H7 (cell line): ENCODE results near the gene AKT2. TPM values are rescaled to one million over a fixed set of nuclear protein-coding genes. Genes with fewer than 3 reads are reported as not detected.
"Not testable (repeated sequence)": the region's sequence is repeated elsewhere in the genome, so short reads cannot be mapped to it uniquely, and the experiment has no call there.

Experiments
- DNase-seq: peaks from one replicate; pipeline ENCODE4 v3.0.0; 2012
- H3K27me3 ChIP-seq: 2 replicates; pipeline ENCODE4 v1.6.0; 2011; ENCODE audit warnings: mild to moderate bottlenecking, low read length; ENCODE audit not compliant: control insufficient read depth, insufficient read depth
- H3K36me3 ChIP-seq: replicated peaks from 2 replicates; pipeline ENCODE4 v1.5.1; 2011; ENCODE audit warnings: low read length; ENCODE audit not compliant: control insufficient read depth, insufficient read depth
- H3K4me3 ChIP-seq: 2 replicates; pipeline ENCODE4 v1.5.1; 2011; ENCODE audit warnings: low read depth, mild to moderate bottlenecking, control low read depth, low read length, moderate library complexity; ENCODE audit not compliant: insufficient read depth
- total RNA-seq: library from RNA; depleted of rRNA; stranded (reverse); fragments of >200 nt; shearing (Covaris generic); gene quantifications from 2 replicates; pipeline ENCODE4 v1.2.3, GENCODE V29; 2014

AKT2 gene
- total RNA-seq, 1 experiment from 2014 or later: 126 TPM

- H3K27me3 ChIP-seq: peaks cover 22% of the 10 kb centered on the region
- H3K4me3 ChIP-seq: no peak overlapping the region
- no peaks in the 10 kb centered on the region for H3K36me3 ChIP-seq
- peak; percentile 97 for DNase-seq
Measured at GRCh38 chr19:40221858-40222619, 63.1 kb downstream of the AKT2 start.

GRCh38 chr19:40220674-40221073 lies 64.5 kb downstream of the AKT2 start:
- Histone ChIP-seq H3K27me3 (peaks cover 30% of the 10 kb centered on the region), H3K36me3 (no peaks in the 10 kb centered on the region), H3K4me3 (no peak overlapping the region)
- no peak for DNase-seq

- Histone ChIP-seq H3K36me3 (no peaks in the 10 kb centered on the region), H3K27me3 (peaks cover 29% of the 10 kb centered on the region), H3K4me3 (no peak overlapping the region)
- DNase-seq: no peak
Measured at GRCh38 chr19:40219721-40220276, 65.3 kb downstream of the AKT2 start.

DNA sequence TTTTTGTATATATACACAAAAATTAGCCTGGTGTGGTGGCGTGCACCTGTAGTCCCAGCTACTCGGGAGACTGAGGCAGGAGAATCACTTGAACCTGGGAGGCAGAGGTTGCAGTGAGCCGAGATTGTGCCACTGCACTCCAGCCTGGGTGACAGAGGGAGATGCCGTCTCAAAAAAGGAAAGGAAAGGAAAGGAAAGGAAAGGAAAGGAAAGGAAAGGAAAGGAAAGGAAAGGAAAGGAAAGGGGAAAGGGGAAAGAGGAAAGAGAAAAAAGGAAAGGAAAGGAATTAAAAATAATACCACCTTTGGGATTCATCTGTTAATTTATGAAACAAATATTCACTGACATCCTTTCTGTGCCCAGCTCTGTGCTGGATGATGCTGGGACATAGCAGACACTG lies 66.1 kb downstream of the AKT2 start:
- H3K36me3 ChIP-seq, H3K4me3 ChIP-seq, DNase-seq: not testable (repeated sequence)
- peaks cover 28% of the 10 kb centered on the region for H3K27me3 ChIP-seq

- Histone ChIP-seq H3K27me3 (peaks cover 24% of the 10 kb centered on the region), H3K4me3 (peak within 1 kb of the TSS; percentile 30; the same call in 1 of the 2 replicates)
- peak; percentile 96 for DNase-seq
Measured at GRCh38 chr19:40217934-40218890, 66.9 kb downstream of the AKT2 start, which contains the start of gene TTC9B. TSS of gene TTC9B (minus strand) at chr19:40218384. CDS start at chr19:40218381, 3 bp downstream.

DNA sequence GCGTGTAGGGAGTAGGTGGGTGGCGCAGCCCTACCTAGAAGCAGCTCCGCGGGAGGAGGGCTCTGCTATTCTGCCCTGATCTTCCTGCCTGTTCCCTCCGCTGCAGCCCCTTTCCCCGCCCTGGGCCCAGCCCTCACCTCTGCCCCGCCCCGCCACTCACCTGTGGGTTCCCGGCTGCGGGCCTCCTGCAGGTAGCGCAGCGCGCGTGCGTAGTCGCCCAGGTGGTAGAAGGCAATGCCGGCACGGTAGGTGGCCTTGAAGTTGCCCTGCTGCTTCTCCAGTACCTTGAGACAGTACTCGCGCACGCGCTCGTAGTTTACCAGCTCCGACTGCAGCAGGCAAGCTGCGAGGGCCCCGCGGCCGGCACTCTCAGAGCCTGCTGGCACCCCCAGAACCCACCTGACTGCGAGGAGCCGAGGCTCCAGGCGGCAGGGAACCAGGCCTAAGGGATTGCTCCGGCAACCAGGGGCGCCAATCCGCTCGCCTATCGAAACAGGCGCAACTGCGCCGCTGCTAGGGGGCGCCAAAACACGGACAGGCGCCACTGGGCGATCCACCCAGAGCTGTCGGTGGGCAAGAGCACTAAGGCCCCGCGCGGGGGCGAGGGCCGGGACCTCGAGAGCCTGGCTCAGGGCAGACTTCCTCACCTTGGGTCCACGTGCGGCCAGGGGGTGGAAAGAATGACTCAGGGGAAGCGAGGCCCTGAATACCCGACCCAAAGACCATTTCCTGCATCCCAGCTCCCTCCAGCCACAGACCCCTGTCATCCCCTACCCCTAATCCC lies 67.9 kb downstream of the AKT2 start:
- H3K27me3 ChIP-seq: peaks cover 24% of the 10 kb centered on the region
- 0 out of 2 replicates have a peak, but pooled peaks cover 1% of the 10 kb centered on the region for H3K36me3 ChIP-seq
- H3K4me3 ChIP-seq: peak overlapping the region; percentile 30; the same call in 1 of the 2 replicates
- DNase-seq: peak; percentile 91

More at GRCh38 chr19:40217934-40218890, 66.9 kb downstream of the AKT2 start, which contains the start of gene TTC9B:
- H3K36me3 ChIP-seq: no peaks in the 10 kb centered on the region

DNA sequence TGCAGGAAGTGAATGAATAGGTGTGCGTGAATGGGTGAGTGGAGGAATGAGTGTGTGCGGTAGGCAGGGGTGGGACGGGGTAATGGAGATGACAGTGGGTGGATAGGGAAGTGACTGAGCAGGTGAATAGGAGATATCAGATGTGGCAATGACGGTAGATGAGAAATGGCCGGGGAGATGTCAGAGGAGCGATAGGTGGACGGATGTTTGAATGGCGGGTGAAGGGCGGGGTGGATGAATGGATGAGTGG lies 68.4 kb downstream of the AKT2 start:
- H3K36me3 ChIP-seq: 0 out of 2 replicates have a peak, but pooled peaks cover 1% of the 10 kb centered on the region
- H3K27me3 ChIP-seq: peaks cover 24% of the 10 kb centered on the region
- DNase-seq: no peak
- peak overlapping the region; percentile 30; the same call in 1 of the 2 replicates for H3K4me3 ChIP-seq

- H3K4me3 ChIP-seq: no peak overlapping the region; the same call in 1 of the 2 replicates
- peaks cover 24% of the 10 kb centered on the region for H3K27me3 ChIP-seq
- DNase-seq: peak; percentile 72
- H3K36me3 ChIP-seq: 0 out of 2 replicates have a peak, but pooled peaks cover 1% of the 10 kb centered on the region
Measured at GRCh38 chr19:40216013-40216776, 69.0 kb downstream of the AKT2 start.

DNA sequence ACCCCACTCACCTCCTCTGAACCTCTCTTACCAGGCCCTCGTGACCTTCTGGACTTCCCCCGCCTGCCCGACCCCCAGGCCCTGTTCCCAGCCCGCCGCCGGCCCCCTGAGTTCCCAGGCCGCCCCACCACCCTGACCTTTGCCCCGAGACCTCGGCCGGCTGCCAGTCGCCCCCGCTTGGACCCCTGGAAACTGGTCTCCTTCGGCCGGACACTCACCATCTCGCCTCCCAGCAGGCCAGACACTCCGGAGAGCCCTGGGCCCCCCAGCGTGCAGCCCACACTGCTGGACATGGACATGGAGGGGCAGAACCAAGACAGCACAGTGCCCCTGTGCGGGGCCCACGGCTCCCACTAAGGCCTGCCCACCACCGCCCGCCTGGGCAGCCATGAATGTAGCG lies 70.2 kb downstream of the AKT2 start:
- Histone ChIP-seq H3K4me3 (no peak overlapping the region), H3K36me3 (0 out of 2 replicates have a peak, but pooled peaks cover 1% of the 10 kb centered on the region), H3K27me3 (peaks cover 24% of the 10 kb centered on the region)
- DNase-seq: peak; percentile 41

GRCh38 chr19:40213882-40214570 lies 71.1 kb downstream of the AKT2 start:
- DNase-seq: peak; percentile 47
- Histone ChIP-seq H3K4me3 (no peak overlapping the region), H3K27me3 (peaks cover 20% of the 10 kb centered on the region), H3K36me3 (0 out of 2 replicates have a peak, but pooled peaks cover 1% of the 10 kb centered on the region)

DNA sequence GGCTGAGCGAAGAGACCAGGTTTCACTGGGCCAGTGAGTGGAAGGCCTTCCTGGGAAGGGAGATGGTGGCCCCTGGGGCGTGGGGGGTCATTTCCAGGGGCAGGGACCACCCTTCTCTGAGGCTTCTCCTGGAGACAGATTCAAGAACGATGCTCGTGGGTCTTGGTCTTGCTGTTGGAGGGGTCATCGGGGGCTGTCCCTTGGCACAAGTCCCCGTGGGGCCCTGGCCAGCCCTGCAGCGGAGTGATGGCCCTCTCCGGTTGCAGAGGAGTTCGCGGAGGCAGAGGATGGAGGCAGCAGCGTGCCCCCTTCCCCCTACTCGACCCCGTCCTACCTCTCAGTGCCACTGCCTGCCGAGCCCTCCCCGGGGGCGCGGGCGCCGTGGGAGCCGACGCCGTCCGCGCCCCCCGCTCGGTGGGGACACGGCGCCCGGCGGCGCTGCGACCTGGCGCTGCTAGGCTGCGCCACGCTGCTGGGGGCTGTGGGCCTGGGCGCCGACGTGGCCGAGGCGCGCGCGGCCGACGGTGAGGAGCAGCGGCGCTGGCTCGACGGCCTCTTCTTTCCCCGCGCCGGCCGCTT lies 71.8 kb downstream of the AKT2 start:
- Histone ChIP-seq H3K4me3 (no peak overlapping the region), H3K27me3 (peaks cover 18% of the 10 kb centered on the region), H3K36me3 (0 out of 2 replicates have a peak, but pooled peaks cover 1% of the 10 kb centered on the region)
- DNase-seq: peak; percentile 54

- DNase-seq: peak; percentile 85
- no peak overlapping the region for H3K4me3 ChIP-seq
- H3K27me3 ChIP-seq: no peaks in the 10 kb centered on the region
- H3K36me3 ChIP-seq: peaks cover 1% of the 10 kb centered on the region; the same call in 1 of the 2 replicates
Measured at GRCh38 chr19:40210889-40211288, 74.3 kb downstream of the AKT2 start.
